Stimulated activated CD8-positive, alpha-beta memory T cell treated with anti-CD3 and anti-CD28 coated beads, Interleukin-2, amount 100 ng/mL, for 48 hours (primary cell): ENCODE data around the gene INPP5A.

Experiments
- DNase-seq, 2 donors: peaks; one replicate each; pipeline ENCODE4 v3.0.0-alpha.2; 2020; ENCODE audit warnings: low read depth in 2 of 2

INPP5A gene

DNA sequence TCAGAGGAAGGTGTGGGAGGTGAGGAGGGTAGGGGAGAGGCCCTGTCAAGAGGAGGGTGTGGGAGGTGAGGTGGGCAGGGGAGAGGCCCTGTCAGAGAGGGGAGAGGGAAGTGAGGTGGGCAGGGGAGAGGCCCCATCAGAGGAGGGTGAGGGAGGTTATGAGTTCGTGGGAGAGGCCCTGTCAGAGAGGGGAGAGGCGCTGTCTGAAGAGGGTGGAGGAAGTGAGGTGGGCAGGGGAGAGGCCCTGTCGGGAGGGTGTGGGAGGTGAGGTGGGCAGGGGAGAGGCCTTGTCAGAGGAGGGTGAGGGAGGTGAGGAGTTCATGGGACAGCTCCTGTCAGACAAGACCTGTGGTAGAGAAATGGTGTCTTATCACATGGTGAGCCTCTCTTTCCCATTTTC is 74.4 kb downstream of the INPP5A start:
- DNase-seq: no peak

DNA sequence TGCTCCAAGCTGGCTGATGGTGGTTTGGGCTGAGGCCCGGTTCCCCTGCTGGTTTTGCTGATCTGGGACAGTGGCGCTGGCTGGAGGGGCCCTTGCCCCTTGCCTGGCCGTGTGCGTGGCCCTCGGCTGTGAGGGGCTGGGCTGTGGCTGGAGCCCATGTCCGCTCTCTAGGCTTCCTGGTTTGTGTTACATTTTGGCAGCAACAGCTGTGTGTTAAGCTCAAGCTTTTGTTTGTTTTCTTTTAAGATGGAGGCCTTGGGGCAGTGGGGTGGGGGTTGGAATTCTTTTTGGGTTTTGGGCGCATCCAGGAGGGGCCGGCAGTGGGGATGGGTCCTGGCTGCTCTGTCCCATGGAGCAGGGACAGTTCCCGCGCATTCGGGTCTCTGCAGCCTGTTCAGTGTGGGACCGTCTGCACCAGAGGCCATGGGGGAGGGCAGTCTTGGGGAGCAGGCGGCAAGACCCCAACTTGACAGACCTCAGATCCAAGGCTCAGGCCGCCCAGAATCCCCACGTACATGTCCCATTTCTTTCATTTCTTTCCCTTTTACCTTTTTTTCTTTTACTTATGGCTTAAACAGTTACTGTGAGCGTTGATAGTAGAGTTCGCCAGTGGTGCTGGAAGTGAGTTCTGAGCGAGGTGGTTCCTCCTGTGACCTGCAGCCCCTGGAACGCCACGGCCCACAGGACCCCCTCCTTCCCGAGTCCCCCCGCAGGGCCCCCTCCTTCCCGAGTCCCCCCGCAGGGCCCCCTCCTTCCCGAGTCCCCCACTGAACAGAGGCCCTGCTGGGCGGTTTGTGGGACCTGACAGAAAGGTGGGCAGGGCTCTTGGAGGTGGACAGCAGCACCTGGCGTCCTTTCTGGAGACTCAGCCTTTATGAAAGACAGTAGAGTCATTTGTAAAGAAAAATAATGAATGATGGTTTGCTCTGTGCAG is 75.3 kb downstream of the INPP5A start:
- DNase-seq: no peak

GRCh38 chr10:132613566-132614348 is 76.2 kb downstream of the INPP5A start:
- no peak for DNase-seq

GRCh38 chr10:132614431-132615340 is 77.1 kb downstream of the INPP5A start:
- DNase-seq: no peak

- DNase-seq: no peak
Observed at GRCh38 chr10:132615341-132616169, 78.0 kb downstream of the INPP5A start.

- DNase-seq: peak; percentile 61 to 67
Observed at GRCh38 chr10:132616170-132616995, 78.8 kb downstream of the INPP5A start.

DNA sequence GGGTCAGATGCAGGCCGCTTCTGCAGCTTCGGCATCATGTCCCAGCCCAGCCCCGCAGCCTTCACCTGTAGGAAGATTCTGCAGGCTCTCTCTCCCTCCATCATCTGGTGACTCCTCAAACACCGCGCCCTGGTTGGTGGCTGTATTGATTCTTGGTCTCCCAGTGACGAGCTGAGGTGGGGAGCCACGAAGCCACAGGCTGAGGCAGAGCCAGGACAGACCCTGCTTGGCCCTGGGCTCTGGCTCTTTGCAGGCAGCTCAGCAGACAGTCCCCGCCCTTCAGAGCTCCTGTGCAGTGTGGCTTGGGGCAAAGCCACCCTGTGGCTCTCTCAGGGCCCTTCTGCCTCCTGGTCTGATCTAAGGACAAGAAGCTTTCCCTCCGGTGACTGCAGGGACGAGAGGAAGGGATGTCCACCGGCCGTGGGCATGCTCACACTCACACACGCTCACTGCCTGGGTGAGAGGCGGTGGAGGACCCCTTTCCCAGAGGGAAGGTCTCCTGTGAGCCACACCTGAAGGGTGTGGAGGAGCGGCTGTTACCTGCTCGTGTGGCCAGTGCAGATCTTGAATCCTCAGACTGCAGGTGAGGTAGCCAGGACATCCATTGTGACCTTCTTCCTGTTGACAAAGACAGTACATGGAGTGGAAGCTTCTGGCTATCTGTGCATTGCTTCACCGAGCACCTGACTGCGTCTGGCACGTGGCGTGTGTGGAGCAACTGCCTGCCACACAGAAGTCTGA is 79.6 kb downstream of the INPP5A start:
- no peak for DNase-seq

GRCh38 chr10:132617737-132618052 is 80.1 kb downstream of the INPP5A start:
- no peak for DNase-seq

DNA sequence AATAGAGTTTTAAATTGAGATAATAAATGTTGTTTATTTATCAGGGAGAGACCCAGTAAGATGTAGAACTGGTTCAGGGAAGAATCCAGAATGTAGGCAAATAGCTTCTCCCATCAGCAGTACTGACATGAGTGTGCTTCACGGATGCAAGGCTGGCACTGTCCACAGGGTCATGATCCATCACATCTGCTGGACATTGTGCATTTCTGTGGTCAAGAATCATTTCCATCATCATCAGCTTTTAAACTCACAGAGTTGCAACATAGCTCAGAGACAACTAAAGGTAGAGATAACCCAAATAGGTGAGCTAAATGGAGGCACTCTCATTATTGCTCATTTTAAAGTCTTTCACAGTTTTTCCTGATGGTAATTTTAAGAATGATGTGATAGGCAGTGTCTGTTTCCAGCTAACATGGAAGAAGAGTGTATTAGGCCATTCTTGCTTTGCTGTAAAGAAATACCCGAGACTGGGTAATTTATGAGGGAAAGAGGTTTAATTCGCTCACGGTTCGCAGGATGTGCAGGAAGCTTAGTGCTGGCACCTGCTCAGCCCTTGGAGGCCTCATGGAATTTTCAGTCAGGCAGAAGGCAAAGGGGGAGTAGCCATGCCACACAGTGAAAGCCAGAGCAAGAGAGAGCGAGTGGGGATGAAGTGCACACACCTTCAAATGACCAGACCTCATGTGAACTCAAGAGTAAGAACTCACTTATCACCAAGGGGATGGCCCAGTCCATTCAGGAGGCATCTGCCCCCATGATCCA is 80.8 kb downstream of the INPP5A start:
- DNase-seq: no peak

DNA sequence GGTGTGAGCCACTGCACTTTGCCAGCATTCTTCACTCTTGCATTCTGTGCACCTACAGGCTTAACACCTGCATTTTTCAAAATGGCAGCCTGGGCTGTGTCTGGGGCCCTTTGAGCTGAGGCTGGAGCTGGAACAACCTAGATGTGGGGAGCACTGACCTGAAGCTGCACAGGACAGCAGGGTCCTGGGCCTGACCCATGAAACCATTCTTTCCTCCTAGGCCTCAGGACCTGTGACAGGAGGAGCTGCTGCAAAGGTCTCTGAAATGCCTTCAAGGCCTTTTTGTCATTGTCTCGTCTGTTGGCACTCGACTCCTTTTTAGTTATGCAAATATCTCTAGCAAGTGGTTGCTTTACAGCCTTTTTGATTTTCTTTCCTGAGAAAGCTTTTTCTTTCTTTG is 82.3 kb downstream of the INPP5A start:
- no peak for DNase-seq

DNA sequence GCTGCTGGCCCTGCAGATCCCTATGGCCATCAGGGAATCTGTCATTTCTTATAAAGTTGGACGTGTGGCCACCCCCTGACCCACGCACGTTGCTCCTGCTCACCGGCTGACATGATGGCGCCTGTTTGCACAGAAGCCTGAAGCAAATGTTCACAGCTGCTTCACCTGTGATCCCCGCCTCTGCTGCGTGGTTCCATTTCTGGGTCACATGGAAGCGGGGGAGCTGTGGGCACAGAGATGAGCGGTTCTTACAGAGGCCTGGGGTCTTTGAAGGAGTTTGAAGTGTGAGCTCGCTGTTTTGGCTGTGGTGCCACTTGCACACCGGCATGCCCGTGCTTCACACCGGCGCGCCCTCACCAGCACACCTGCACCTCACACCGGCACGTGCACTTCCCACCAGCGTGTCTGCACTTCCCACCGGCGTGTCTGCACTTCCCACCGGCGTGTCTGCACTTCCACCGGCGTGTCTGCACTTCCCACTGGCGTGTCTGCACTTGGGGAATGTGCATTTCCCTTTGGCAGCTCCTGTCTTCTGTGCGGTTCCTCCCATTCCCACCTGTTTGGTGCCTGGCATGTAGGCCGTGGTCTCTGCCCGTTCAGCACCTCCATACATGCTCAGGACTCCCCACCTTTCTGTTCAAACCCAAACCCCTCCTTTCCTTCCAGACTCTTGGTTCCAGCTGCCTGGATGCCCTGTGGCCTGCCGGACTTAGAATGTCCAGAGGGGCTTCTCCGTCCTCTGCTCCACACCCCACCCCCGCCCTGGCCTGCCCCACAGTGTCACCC is 86.7 kb downstream of the INPP5A start:
- no peak for DNase-seq

DNA sequence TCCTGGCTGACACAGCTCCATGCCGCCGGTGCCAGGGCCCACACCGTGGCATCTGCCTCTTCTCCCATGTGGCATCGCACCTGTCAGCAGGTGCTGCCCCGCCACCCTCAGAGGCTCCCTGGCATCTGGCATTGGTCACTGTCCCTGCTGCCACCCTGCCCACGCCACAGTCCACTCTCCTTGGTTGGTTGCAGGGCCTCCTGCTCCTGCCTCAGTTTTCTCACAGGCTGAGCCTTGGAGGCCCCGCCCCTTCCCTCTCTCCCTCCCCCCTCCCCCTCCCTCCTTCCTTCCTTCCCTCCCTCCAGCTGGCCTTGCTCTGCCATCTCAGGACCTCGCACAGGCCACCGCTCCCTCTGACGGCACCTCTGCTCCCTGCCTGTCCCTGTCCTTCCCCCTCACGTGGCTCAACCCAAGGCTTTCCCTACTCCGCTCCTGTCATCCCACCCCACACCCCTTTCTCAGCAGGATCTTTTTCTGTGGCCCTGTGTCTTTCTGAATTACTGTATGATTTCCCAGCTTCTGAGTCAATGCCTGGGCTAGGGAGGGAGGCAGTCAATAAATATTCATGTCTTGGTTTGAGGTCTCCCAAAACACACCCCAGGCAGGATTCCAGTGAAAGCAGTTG is 87.4 kb downstream of the INPP5A start:
- no peak for DNase-seq

DNA sequence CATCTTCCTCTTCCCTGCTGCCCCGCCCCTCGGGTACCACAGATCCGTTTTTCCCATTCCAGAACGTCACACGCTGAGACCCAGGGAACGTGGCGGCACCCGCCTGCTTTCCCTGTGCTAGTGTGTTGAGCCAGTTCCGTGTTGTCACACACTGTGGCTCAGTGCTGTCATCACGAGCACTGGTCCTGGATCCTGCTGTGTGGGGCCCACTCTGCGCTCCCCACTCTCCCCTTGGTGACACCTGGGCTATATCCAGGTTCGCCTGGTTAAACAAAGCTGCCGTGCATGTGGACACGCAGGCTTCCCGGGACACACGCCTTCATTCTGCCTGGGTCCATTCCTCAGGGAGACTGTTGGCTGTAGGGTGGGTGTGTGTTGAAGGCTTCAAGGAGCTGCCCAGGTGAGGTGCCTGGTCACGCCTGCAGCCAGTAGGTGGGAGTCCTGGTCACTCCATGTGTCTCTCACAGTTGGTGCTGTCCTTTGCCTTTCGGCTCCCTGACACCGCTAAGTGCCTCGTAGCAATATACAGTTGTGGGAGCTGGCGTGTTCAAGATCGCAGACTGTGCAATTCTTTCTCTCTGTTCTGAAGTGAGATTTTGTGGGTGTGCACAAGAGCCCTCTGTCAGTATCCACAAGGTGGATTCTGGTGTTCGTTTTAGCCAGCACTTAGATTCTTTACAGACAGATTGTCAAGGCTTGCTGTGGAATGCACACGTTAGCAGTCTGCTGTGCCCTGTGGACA is 88.6 kb downstream of the INPP5A start:
- DNase-seq: no peak

GRCh38 chr10:132626761-132627665 is 89.4 kb downstream of the INPP5A start:
- DNase-seq: no peak

DNA sequence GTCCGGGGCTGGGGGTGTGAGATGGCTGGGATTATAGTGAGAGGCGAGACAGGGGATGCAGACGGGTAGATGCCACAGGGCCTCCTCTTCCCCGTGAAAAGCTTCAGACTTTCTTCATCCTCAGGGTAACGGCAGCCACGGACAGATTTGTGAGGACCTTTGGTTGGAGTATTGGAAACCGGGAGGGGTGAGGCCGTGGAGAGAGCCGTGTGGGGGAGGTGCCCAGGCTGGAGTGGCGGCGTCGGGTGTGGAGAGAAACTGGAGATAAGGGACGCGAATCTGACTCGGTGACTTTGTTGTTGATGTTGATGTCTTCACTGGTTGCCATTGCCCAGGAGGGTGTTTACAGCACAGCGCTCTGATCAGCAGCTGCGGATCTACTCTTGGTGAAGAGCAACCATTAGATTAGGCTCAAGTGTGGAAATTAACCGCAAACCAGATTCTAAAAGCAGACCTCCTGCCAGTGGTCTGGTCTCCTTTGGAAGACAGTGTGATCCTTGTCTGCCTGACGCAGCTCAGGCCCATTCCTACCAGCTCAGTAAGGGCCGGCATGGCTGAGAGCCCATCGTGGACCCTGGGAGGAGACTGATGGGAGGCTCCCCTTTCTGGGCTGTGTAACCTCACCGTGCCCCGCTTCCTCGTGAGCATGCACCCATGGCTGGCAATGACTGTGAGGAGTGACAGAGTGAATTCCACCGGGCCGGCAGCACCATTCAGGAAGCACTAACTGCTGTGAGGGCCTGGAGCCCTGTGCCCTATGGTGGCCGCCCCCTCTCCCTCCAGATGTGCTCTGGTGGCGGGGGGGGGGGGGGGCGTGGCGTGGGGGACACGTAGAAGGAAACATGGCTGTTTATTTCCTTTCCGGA is 90.3 kb downstream of the INPP5A start:
- no peak for DNase-seq
